ENCODE results near the gene CA10.

CA10 gene

DNA sequence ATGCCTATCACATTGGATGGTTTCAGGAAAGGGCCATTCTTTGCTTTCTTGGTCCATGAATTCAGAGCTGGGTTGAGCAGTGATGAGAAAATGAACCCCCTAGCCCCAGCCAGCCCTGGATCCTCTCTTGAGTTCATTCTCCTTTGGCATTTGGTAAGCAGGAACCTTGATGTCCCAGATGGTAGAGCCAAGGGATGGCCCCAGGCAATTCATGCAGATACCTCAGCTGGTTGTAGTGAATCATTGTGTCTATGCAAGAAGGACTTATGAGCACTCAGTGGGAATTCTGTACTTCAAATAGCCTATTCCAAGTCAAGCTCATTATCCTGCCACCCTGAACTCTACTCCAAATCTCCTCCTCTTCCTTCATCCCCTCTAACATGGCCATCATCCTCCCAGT, 485.4 kb downstream of the CA10 start:
- Histone ChIP-seq H3K9me3 (no peaks in the 10 kb centered on the region; the same call in 1 of the 2 replicates), H3K36me3 (no peaks in the 10 kb centered on the region), H3K27me3 (no peaks in the 10 kb centered on the region), H3K4me1 (no peaks in the 10 kb centered on the region), H3K4me3 (ENCODE audit: low read depth, low read length) (no peak overlapping the region)
- TF ChIP-seq, protein P1, sequence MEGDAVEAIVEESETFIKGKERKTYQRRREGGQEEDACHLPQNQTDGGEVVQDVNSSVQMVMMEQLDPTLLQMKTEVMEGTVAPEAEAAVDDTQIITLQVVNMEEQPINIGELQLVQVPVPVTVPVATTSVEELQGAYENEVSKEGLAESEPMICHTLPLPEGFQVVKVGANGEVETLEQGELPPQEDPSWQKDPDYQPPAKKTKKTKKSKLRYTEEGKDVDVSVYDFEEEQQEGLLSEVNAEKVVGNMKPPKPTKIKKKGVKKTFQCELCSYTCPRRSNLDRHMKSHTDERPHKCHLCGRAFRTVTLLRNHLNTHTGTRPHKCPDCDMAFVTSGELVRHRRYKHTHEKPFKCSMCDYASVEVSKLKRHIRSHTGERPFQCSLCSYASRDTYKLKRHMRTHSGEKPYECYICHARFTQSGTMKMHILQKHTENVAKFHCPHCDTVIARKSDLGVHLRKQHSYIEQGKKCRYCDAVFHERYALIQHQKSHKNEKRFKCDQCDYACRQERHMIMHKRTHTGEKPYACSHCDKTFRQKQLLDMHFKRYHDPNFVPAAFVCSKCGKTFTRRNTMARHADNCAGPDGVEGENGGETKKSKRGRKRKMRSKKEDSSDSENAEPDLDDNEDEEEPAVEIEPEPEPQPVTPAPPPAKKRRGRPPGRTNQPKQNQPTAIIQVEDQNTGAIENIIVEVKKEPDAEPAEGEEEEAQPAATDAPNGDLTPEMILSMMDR (IDR thresholded peaks at IDR 0.05; ENCODE audit: low read depth, low read length) = no peak
- no peak for DNase-seq

DNA sequence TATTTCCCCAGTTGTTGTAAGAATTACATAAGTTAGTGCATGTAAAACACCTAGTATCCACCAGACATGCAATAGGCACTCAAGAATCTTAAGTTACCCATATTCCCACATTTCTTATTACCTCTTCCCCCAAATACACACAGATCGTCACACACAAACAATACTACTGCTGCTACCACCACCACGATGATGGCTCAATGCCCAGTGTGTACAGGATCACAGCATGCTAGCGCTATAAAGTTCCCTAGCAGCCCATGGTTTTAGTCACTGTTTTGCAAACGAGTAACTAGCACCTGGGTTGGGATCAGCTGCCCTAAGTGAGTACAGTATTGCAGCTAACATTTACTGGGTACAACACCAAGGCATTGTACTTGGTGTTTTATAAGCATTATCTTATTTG, 486.4 kb downstream of the CA10 start:
- TF ChIP-seq, protein P1 (IDR thresholded peaks at IDR 0.05; ENCODE audit: low read depth, low read length) = no peak
- H3K4me3 ChIP-seq (ENCODE audit: low read depth, low read length) = no peak overlapping the region
- no peaks in the 10 kb centered on the region for H3K9me3 ChIP-seq
- H3K27me3 ChIP-seq = no peaks in the 10 kb centered on the region
- no peaks in the 10 kb centered on the region for H3K36me3 ChIP-seq
- H3K4me1 ChIP-seq = no peaks in the 10 kb centered on the region
- no peak for DNase-seq

DNA sequence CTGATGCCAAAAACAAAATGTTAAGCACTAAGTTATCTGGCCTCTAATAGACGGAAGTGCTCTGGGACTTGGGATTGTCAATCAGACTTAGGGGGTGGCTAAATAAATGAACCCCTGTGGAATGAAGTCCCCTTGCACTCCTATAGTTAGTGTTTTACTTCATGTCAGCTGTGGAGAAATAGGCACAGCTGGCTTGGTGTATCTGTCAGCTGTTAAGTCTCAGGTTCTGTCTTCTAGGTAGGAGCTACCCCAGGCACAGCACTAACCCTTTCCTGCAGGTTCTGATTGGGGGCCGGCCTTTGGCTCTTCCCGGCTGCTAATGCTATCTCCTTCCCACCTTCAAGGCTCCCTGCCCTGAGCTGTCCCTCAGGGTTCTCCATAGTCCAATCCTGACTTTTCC, 487.6 kb downstream of the CA10 start:
- Histone ChIP-seq H3K36me3 (no peaks in the 10 kb centered on the region), H3K27me3 (no peaks in the 10 kb centered on the region), H3K9me3 (no peaks in the 10 kb centered on the region), H3K4me3 (ENCODE audit: low read depth, low read length) (no peak overlapping the region), H3K4me1 (no peaks in the 10 kb centered on the region)
- TF ChIP-seq, protein P1 (IDR thresholded peaks at IDR 0.05; ENCODE audit: low read depth, low read length) = no peak
- no peak for DNase-seq

- TF ChIP-seq, protein P1 (IDR thresholded peaks at IDR 0.05; ENCODE audit: low read depth, low read length) = no peak
- H3K4me3 ChIP-seq (ENCODE audit: low read depth, low read length) = no peak overlapping the region
- H3K36me3 ChIP-seq = no peaks in the 10 kb centered on the region
- DNase-seq = no peak
- no peaks in the 10 kb centered on the region for H3K27me3 ChIP-seq
- H3K4me1 ChIP-seq = no peaks in the 10 kb centered on the region
- no peaks in the 10 kb centered on the region for H3K9me3 ChIP-seq
Observed at GRCh38 chr17:51668963-51669246, 489.6 kb downstream of the CA10 start.

DNA sequence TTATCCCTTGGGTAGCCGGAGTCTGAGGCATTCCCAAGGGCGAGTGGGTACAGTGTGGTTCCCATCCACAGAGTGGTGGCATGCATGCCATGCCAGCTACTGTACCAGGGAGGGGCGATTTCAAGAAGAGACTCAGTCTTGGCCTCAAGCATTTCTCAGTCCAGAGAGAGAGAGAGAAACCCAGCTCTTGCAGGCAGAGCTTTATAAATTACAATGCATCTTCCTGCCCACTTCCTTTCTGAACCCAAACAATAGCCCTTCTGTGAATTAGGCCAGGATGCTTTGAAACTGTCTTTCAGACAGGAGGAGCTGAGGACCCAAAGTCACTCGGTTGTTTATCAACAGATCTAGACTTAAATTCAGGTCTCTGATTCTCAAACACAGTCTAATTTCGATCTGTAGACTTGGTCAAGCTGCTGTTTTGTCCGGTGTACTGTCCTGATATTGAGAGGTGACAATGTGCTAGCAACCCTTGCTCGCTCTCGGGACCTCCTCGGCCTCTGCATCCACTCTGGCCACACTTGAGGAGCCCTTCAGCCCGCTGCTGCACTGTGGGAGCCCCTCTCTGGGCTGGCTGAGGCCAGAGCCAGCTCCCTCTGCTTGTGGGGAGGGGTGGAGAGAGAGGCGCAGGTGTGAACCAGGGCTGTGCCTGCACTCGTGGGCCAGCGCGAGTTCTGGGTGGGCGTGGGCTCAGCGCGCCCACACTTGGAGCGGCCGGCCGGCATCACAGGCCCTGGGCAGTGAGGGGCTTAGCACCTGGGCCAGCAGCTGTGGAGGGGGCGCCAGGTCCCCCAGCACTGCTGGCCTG, 490.2 kb downstream of the CA10 start:
- no peaks in the 10 kb centered on the region for H3K4me1 ChIP-seq
- no peaks in the 10 kb centered on the region for H3K36me3 ChIP-seq
- no peak overlapping the region for H3K4me3 ChIP-seq (ENCODE audit: low read depth, low read length)
- TF ChIP-seq, protein P1 (IDR thresholded peaks at IDR 0.05; ENCODE audit: low read depth, low read length) = no peak
- no peak for DNase-seq
- H3K27me3 ChIP-seq = no peaks in the 10 kb centered on the region
- H3K9me3 ChIP-seq = no peaks in the 10 kb centered on the region

DNA sequence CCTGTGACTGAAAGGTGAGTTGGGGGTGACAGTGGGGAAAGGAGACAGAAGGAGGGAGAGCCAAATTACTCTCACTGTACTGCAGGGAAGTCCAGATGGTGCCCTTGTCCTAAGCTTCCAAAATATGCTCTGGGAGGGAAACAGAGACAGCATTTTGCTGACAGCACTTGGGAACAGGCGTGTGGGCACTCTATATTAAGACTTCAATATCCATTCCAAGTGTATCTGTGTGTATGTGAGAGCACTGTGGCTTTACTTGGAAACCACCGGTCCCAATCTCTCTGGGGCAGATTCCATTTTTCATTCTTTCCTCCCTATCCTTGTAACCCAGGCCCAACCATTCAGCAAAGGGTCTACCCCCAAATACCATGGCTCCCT, 490.8 kb downstream of the CA10 start:
- no peaks in the 10 kb centered on the region for H3K4me1 ChIP-seq
- no peak overlapping the region for H3K4me3 ChIP-seq (ENCODE audit: low read depth, low read length)
- TF ChIP-seq, protein P1 (IDR thresholded peaks at IDR 0.05; ENCODE audit: low read depth, low read length) = no peak
- H3K27me3 ChIP-seq = no peaks in the 10 kb centered on the region
- no peaks in the 10 kb centered on the region for H3K36me3 ChIP-seq
- H3K9me3 ChIP-seq = no peaks in the 10 kb centered on the region
- DNase-seq = no peak
